SK-N-MC (cell line): ENCODE data around the gene KCNH2.

ENCODE experiments used
- DNase-seq: peaks from one replicate; pipeline ENCODE4 v3.0.0-alpha.2; 2011; ENCODE audit warnings: low read depth, low spot score
- H3K27ac ChIP-seq: fragments of 200-600 bp; sonication (generic); 2 replicates; pipeline ENCODE4 v1.5.1; 2016; ENCODE audit warnings: mixed run types
- H3K36me3 ChIP-seq: fragments of 200-600 bp; sonication (generic); 2 replicates; pipeline ENCODE4 v1.6.1; 2017; ENCODE audit warnings: antibody characterized with exemption, low read length, mixed read lengths; ENCODE audit not compliant: insufficient read depth
- H3K4me3 ChIP-seq: fragments of 200-600 bp; sonication (generic); 2 replicates; pipeline ENCODE4 v1.5.1; 2016
- H3K9ac ChIP-seq: fragments of 200-600 bp; sonication (generic); 2 replicates; pipeline ENCODE4 v1.8.0; 2017; ENCODE audit warnings: mixed run types, mixed read lengths; ENCODE audit not compliant: insufficient read length
- H3K9me3 ChIP-seq: fragments of 200-600 bp; sonication (generic); 2 replicates; pipeline ENCODE4 v1.6.1; 2017; ENCODE audit warnings: low read depth, mild to moderate bottlenecking, antibody characterized with exemption, low read length, moderate library complexity, mixed read lengths
- EZH2 ChIP-seq: fragments of 200-600 bp; sonication (generic); IDR thresholded peaks from one replicate; pipeline ENCODE4 v1.6.1; 2017; ENCODE audit warnings: antibody characterized with exemption
- FOXP2 ChIP-seq: optimal IDR thresholded peaks from 2 replicates; pipeline ENCODE3; 2011; ENCODE audit warnings: mild to moderate bottlenecking, moderate library complexity; ENCODE audit not compliant: insufficient read depth; ENCODE audit errors: extremely low read length, control extremely low read depth
- POLR2AphosphoS5 ChIP-seq: IDR thresholded peaks from 2 replicates; pipeline ENCODE4 v1.6.1; 2012; ENCODE audit warnings: mild to moderate bottlenecking, low read depth, low read length, borderline replicate concordance

Gene KCNH2

GRCh38 chr7:150936018-150936417 is 42.1 kb downstream of the KCNH2 start:
- no peak for TF ChIP-seq FOXP2
- no peak for TF ChIP-seq EZH2
- no peak for TF ChIP-seq POLR2AphosphoS5
- H3K36me3 ChIP-seq = no peaks in the 10 kb centered on the region
- H3K9me3 ChIP-seq = no peaks in the 10 kb centered on the region
- H3K27ac ChIP-seq = no peak overlapping the region
- DNase-seq = no peak
- H3K4me3 ChIP-seq = no peak overlapping the region
- H3K9ac ChIP-seq = no peak overlapping the region

GRCh38 chr7:150935149-150935548 is 43.0 kb downstream of the KCNH2 start:
- Histone ChIP-seq H3K27ac (no peak overlapping the region), H3K4me3 (no peak overlapping the region), H3K9me3 (no peaks in the 10 kb centered on the region), H3K9ac (no peak overlapping the region), H3K36me3 (no peaks in the 10 kb centered on the region)
- TF ChIP-seq FOXP2 (no peak), EZH2 (no peak), POLR2AphosphoS5 (no peak)
- DNase-seq = no peak

- no peak overlapping the region for H3K4me3 ChIP-seq
- no peaks in the 10 kb centered on the region for H3K36me3 ChIP-seq
- H3K9me3 ChIP-seq = no peaks in the 10 kb centered on the region
- no peak overlapping the region for H3K27ac ChIP-seq
- DNase-seq = no peak
- no peak overlapping the region for H3K9ac ChIP-seq
- TF ChIP-seq EZH2 = no peak
- TF ChIP-seq FOXP2 = no peak
- TF ChIP-seq POLR2AphosphoS5 = no peak
Measured at GRCh38 chr7:150934045-150934766, 43.9 kb downstream of the KCNH2 start.

GRCh38 chr7:150931199-150931869 is 46.8 kb downstream of the KCNH2 start:
- H3K27ac ChIP-seq = no peak overlapping the region
- no peak for DNase-seq
- H3K36me3 ChIP-seq = no peaks in the 10 kb centered on the region
- no peak for TF ChIP-seq POLR2AphosphoS5
- TF ChIP-seq EZH2 = no peak
- TF ChIP-seq FOXP2 = no peak
- H3K9me3 ChIP-seq = no peaks in the 10 kb centered on the region
- H3K9ac ChIP-seq = no peak overlapping the region
- no peak overlapping the region for H3K4me3 ChIP-seq

GRCh38 chr7:150928541-150928940 is 49.6 kb downstream of the KCNH2 start:
- Histone ChIP-seq H3K9ac (no peak overlapping the region), H3K27ac (no peak overlapping the region), H3K9me3 (no peaks in the 10 kb centered on the region), H3K36me3 (no peaks in the 10 kb centered on the region), H3K4me3 (no peak overlapping the region)
- no peak for TF ChIP-seq EZH2
- TF ChIP-seq POLR2AphosphoS5 = no peak
- TF ChIP-seq FOXP2 = no peak
- DNase-seq = no peak

GRCh38 chr7:150927956-150928344 is 50.2 kb downstream of the KCNH2 start:
- H3K9ac ChIP-seq = no peak overlapping the region
- no peak for DNase-seq
- TF ChIP-seq POLR2AphosphoS5 = no peak
- TF ChIP-seq EZH2 = no peak
- no peak for TF ChIP-seq FOXP2
- H3K4me3 ChIP-seq = no peak overlapping the region
- H3K9me3 ChIP-seq = no peaks in the 10 kb centered on the region
- H3K36me3 ChIP-seq = no peaks in the 10 kb centered on the region
- H3K27ac ChIP-seq = no peak overlapping the region

- Histone ChIP-seq H3K27ac (no peak overlapping the region), H3K9ac (no peak overlapping the region), H3K36me3 (no peaks in the 10 kb centered on the region), H3K4me3 (no peak overlapping the region), H3K9me3 (no peaks in the 10 kb centered on the region)
- TF ChIP-seq FOXP2 (no peak), POLR2AphosphoS5 (no peak), EZH2 (no peak)
- DNase-seq = no peak
Measured at GRCh38 chr7:150927157-150927955, 50.8 kb downstream of the KCNH2 start.

- TF ChIP-seq POLR2AphosphoS5 = no peak
- no peak for TF ChIP-seq EZH2
- no peak for TF ChIP-seq FOXP2
- Histone ChIP-seq H3K4me3 (no peak overlapping the region), H3K36me3 (no peaks in the 10 kb centered on the region), H3K9ac (no peak overlapping the region), H3K27ac (no peak overlapping the region), H3K9me3 (no peaks in the 10 kb centered on the region)
- DNase-seq = no peak
Measured at GRCh38 chr7:150926066-150926465, 52.1 kb downstream of the KCNH2 start.
